Parathyroid adenoma (tissue), 2 donors: ENCODE data around the gene VWA1.

Experiments
- H2AFZ ChIP-seq: fragments of 300-600 bp; sonication (generic); one replicate; pipeline ENCODE4 v1.7.0; 2017; ENCODE audit warnings: antibody characterized with exemption, mild to moderate bottlenecking
- H3K27ac ChIP-seq: fragments of 300-600 bp; sonication (generic); one replicate; pipeline ENCODE4 v1.7.0; 2017
- H3K27me3 ChIP-seq: fragments of 300-600 bp; sonication (generic); one replicate; pipeline ENCODE4 v1.7.0; 2017; ENCODE audit warnings: low read length; ENCODE audit not compliant: control insufficient read depth, insufficient read depth
- H3K36me3 ChIP-seq: fragments of 300-600 bp; sonication (generic); one replicate; pipeline ENCODE4 v1.7.0; 2017; ENCODE audit warnings: low read length; ENCODE audit not compliant: control insufficient read depth, insufficient read depth
- H3K4me1 ChIP-seq: fragments of 300-600 bp; sonication (generic); one replicate; pipeline ENCODE4 v1.7.0; 2017; ENCODE audit warnings: control low read depth
- H3K4me2 ChIP-seq: fragments of 300-600 bp; sonication (generic); one replicate; pipeline ENCODE4 v1.7.0; 2017; ENCODE audit warnings: low read length
- H3K4me3 ChIP-seq: fragments of 300-600 bp; sonication (generic); one replicate; pipeline ENCODE4 v1.7.0; 2017; ENCODE audit warnings: low read depth, low read length
- H3K79me2 ChIP-seq: fragments of 300-600 bp; sonication (generic); one replicate; pipeline ENCODE4 v1.7.0; 2017; ENCODE audit warnings: control low read depth
- H3K9ac ChIP-seq: fragments of 300-600 bp; sonication (generic); one replicate; pipeline ENCODE4 v1.7.0; 2017; ENCODE audit warnings: mild to moderate bottlenecking
- H3K9me3 ChIP-seq: fragments of 300-600 bp; sonication (generic); one replicate; pipeline ENCODE4 v1.7.0; 2017; ENCODE audit warnings: low read length; ENCODE audit not compliant: control insufficient read depth
- CTCF ChIP-seq: fragments of 300-600 bp; sonication (generic); IDR thresholded peaks from one replicate; pipeline ENCODE4 v1.7.0; 2017; ENCODE audit warnings: antibody characterized with exemption, mild to moderate bottlenecking
- donor health status: primary hyperparathyroidism.

The VWA1 gene

DNA sequence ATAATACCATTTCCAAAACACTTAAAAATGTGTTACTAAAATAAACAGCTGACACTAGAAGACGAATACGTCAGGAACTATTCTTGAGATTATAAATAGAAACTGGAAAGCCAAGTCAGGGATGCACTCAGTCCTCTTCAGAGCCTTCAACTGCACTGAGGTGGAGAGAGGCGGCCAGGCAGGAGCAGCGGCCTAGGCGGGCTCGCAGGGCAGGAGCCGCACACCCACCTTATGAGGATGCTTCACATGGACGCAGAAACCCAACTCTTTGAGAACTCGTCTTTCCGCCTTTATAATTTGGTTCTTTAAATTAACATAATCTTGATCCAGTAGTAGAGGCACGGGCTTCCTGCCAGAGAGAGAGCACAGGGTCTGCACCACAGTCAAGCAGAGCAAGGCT is 40.3 kb upstream of the VWA1 start:
- H3K36me3 ChIP-seq, result no peaks in the 10 kb centered on the region

DNA sequence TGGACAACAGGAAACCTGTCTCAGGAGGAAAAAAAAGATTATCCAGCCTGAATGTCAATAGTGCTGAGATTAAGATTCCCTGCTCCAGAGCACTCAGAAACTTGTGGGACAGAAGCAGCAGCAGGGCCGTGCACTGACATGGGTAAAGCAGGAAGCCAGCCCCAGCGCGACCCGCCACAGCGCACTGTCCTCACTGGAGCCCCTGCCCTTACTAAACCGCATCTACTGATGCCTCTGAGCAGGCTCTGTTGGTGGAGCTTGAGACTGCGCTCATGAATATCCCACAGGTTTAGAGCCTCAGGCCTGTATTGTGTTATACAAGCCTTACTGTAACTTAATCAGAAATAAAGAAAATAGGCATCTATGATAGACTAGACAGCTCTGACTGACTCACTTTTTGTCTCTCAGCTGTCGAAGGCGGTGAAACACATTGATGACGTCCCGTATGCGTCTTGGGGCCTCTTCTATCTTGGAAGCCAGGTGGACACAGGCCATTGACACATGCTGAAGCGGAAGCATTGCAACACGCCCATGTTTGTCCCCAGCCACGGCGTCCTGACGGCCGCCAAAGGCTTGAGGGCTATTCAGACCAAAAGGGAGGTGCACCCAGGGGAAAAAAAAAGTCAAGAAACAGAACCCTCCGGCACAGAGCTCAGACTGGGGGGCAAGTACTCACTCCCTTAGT is 37.5 kb upstream of the VWA1 start:
- Histone ChIP-seq H3K9ac (no peak overlapping the region), H3K4me3 (peak overlapping the region; percentile 89), H3K9me3 (no peaks in the 10 kb centered on the region), H3K79me2 (peaks cover 10% of the 10 kb centered on the region), H3K4me1 (no peaks in the 10 kb centered on the region), H2AFZ (no peak overlapping the region), H3K4me2 (peak overlapping the region; percentile 91), H3K27me3 (no peaks in the 10 kb centered on the region), H3K27ac (no peak overlapping the region), H3K36me3 (no peaks in the 10 kb centered on the region)
- no peak for TF ChIP-seq CTCF

More for the DNA sequence above, 40.3 kb upstream of the VWA1 start:
- H3K4me1 ChIP-seq, result no peaks in the 10 kb centered on the region
- H3K4me2 ChIP-seq, result no peak overlapping the region
- no peak overlapping the region for H3K4me3 ChIP-seq
- TF ChIP-seq CTCF, result no peak
- H3K9ac ChIP-seq, result no peak overlapping the region
- H2AFZ ChIP-seq, result no peak overlapping the region
- peaks cover 10% of the 10 kb centered on the region for H3K79me2 ChIP-seq
- H3K9me3 ChIP-seq, result no peaks in the 10 kb centered on the region
- no peaks in the 10 kb centered on the region for H3K27me3 ChIP-seq
- no peak overlapping the region for H3K27ac ChIP-seq

DNA sequence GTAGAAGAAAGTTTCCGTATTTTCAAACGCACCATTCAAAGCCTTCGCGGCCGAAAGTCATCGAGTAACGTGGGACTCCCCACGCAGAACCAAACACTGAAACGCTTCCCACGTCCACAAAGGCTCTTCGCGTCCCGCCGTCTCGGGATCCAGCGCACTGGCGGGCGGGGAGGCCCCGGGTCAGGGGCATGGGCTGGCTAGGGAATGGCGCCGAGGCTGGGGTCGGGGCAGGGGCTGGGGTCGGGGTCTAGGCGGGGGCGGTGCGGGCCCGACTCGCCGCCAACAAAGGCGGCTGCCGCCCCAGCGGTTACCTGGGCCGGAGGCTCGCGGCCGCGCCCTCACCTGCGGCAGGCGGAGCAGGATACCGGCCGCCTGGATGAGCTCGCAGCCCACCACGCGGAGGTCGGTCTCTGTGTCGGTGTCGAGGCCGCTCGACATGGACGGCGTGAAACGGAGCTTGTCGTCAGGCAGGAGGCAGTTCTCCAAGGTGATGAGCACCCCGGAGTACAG is 36.8 kb upstream of the VWA1 start:
- TF ChIP-seq CTCF, result no peak
- Histone ChIP-seq H3K9ac (peak overlapping the region; percentile 67), H3K4me1 (no peaks in the 10 kb centered on the region), H3K9me3 (no peaks in the 10 kb centered on the region), H3K4me2 (peak overlapping the region; percentile 91), H3K27ac (peak overlapping the region; percentile 70), H3K79me2 (peaks cover 10% of the 10 kb centered on the region), H3K36me3 (no peaks in the 10 kb centered on the region), H2AFZ (peak overlapping the region; percentile 79), H3K4me3 (peak overlapping the region; percentile 89), H3K27me3 (no peaks in the 10 kb centered on the region)

- Histone ChIP-seq H3K4me2 (peak within 1 kb of the TSS; percentile 93), H3K36me3 (no peaks in the 10 kb centered on the region), H3K9ac (peak within 1 kb of the TSS; percentile 67), H3K4me3 (peak within 1 kb of the TSS; percentile 89), H3K27me3 (no peaks in the 10 kb centered on the region), H3K4me1 (no peaks in the 10 kb centered on the region), H2AFZ (peak within 1 kb of the TSS; percentile 79), H3K9me3 (no peaks in the 10 kb centered on the region), H3K79me2 (peaks cover 10% of the 10 kb centered on the region), H3K27ac (peak within 1 kb of the TSS; percentile 70)
- peak; percentile 55 for TF ChIP-seq CTCF
Measured at GRCh38 chr1:1399187-1399871, 36.2 kb upstream of the VWA1 start, which contains the start of gene CCNL2. TSS of gene CCNL2 (minus strand) at chr1:1399335. CDS start at chr1:1399306, 29 bp downstream.
